ENCODE data around the gene BCDIN3D. TPM values are rescaled to one million over a fixed set of nuclear protein-coding genes. Genes with fewer than 3 reads are reported as not detected.

Gene BCDIN3D
- total and polyA plus RNA-seq, 9 of the 15 experiments (the other 6 are each of a cell fraction or from before 2014, with no cell fraction given), result 3.7 to 6.9 (median 5.6) TPM

- TF ChIP-seq DEAF1 (CRISPR knock-in tag; IDR thresholded peaks at IDR 0.05) (no peak), ZNF707 (CRISPR knock-in tag; conservative IDR thresholded peaks at IDR 0.05) (no peak), CXXC5 (CRISPR knock-in tag; IDR thresholded peaks at IDR 0.05) (no peak), XRCC4 (IDR thresholded peaks at IDR 0.05; ENCODE audit: extremely low read depth, insufficient read depth, insufficient read length) (no peak)
Observed at GRCh38 chr12:49798248-49798647, 44.7 kb downstream of the BCDIN3D start (continued).

- POLR2A ChIA-PET, result interaction anchor here (0.6 to 1.1 kb wide), 3 partner anchors 11 to 19 kb away, joined by 3 to 4 read pairs (median 3); no protein-coding TSS in a partner anchor
- Histone ChIP-seq H3K9me3 (replicated peaks; ENCODE audit: control insufficient read depth, insufficient read depth, low read depth, low read length) (no peaks in the 10 kb centered on the region), H3K27me3 (ENCODE audit: control insufficient read depth in 2 of 2, insufficient read depth in 2 of 2, low read length in 2 of 2) (no peaks in the 10 kb centered on the region), H3K4me1 (replicated peaks in 1 of 2; ENCODE audit: control insufficient read depth in 2 of 2, insufficient read depth in 2 of 2, low read length in 2 of 2) (peaks cover 0 to 21% of the 10 kb centered on the region in 2 experiments; a peak in 2 of 5 replicates), H3K79me2 (ENCODE audit: control insufficient read depth, insufficient read depth, low read length) (no peaks in the 10 kb centered on the region), H3K36me3 (ENCODE audit: control insufficient read depth, insufficient read depth, low read length) (peaks cover 23% of the 10 kb centered on the region; the same call in 1 of the 3 replicates), H4K20me1 (replicated peaks; ENCODE audit: control insufficient read depth, insufficient read depth, low read length) (0 out of 2 replicates have a peak, but pooled peaks cover under 1% of the 10 kb centered on the region), H3K4me3 (no peak overlapping the region), H3K9me1 (ENCODE audit: control insufficient read depth, insufficient read depth, low read length) (no peaks in the 10 kb centered on the region), H3K27ac (ENCODE audit: extremely low read depth, low read depth, low read length) (no peak overlapping the region), H3K9ac (ENCODE audit: insufficient read depth in 1 of 2, low read depth in 2 of 2, low read length in 2 of 2) (no peak overlapping the region), H2AFZ (ENCODE audit: low read depth, low read length) (no peak overlapping the region), H3K4me2 (ENCODE audit: insufficient read depth, low read length) (no peak overlapping the region)
- no peak for DNase-seq (ENCODE audit: extremely low read depth in 1 of 4, low spot score in 3 of 4)
- TF ChIP-seq NR0B1 (IDR thresholded peaks at IDR 0.05; ENCODE audit: partially characterized antibody), result no peak
- WGBS (ENCODE audit: insufficient coverage, low coverage, missing lambda C conversion rate), result 75% methylated on average over 2 of the region's 2 CpGs
- CTCF ChIA-PET (ENCODE audit: low intra/inter-chr PET ratio), result no interaction called here
- in situ Hi-C loops (cut with MboI), result no loop called here
- no peak for ATAC-seq
- intact Hi-C loops (cut with micrococcal nuclease), result no loop called here
- no peak for FAIRE-seq
- no TSS peak for BruUV-seq (replicated peaks)
Observed at GRCh38 chr12:49797449-49797776, 45.5 kb downstream of the BCDIN3D start.
